ENCODE results near the gene SH3BGR. TPM values are rescaled to one million over a fixed set of nuclear protein-coding genes. Genes with fewer than 3 reads are reported as not detected.

The SH3BGR gene
- polyA plus RNA-seq, 1 donor (not counting 4 experiments of a cell fraction or from before 2014, with no cell fraction given): 1.4 TPM

GRCh38 chr21:39466584-39466983 is 14.8 kb downstream of the SH3BGR start:
- no peak overlapping the region for H3K4me3 ChIP-seq (ENCODE audit: control insufficient read depth in 2 of 3, extremely low read depth in 1 of 3, insufficient read depth in 2 of 3, low read depth in 1 of 3, low read length in 3 of 3)
- H3K9ac ChIP-seq (ENCODE audit: control insufficient read depth, extremely low read depth, insufficient read depth, low read length): no peak overlapping the region
- no peak overlapping the region for H3K4me2 ChIP-seq (ENCODE audit: control insufficient read depth, extremely low read depth, insufficient read depth, low read depth, low read length)
- H3K79me2 ChIP-seq (ENCODE audit: control insufficient read depth, insufficient read depth, low read length): no peaks in the 10 kb centered on the region
- dilution Hi-C loops (cut with MboI; ENCODE audit: extremely low pct_ligation_motif_present, low sequenced_read_pairs): no loop called here
- H3K4me1 ChIP-seq (ENCODE audit: control insufficient read depth, extremely low read depth, insufficient read depth, low read length): no peaks in the 10 kb centered on the region
- no peak for TF ChIP-seq EZH2 (IDR thresholded peaks at IDR 0.05; ENCODE audit: low read length)
- TF ChIP-seq CTCF (optimal IDR thresholded peaks at IDR 0.05 in 1 of 3, IDR thresholded peaks at IDR 0.05 in 1 of 3, conservative IDR thresholded peaks at IDR 0.05 in 1 of 3; ENCODE audit: extremely low read depth in 1 of 3, insufficient read depth in 2 of 3, low read length in 3 of 3): no peak
- no peaks in the 10 kb centered on the region for H3K9me3 ChIP-seq (ENCODE audit: control insufficient read depth, low read depth, low read length)
- H3K27me3 ChIP-seq (ENCODE audit: control insufficient read depth, extremely low read depth, insufficient read depth, low read length): no peaks in the 10 kb centered on the region
- no peaks in the 10 kb centered on the region for H3K36me3 ChIP-seq (ENCODE audit: control insufficient read depth in 2 of 2, extremely low read depth in 1 of 2, insufficient read depth in 2 of 2, low read length in 2 of 2)
- no peak for DNase-seq (ENCODE audit: low read depth, low spot score)
- no peaks in the 10 kb centered on the region for H3K9me1 ChIP-seq (ENCODE audit: control insufficient read depth, extremely low read depth, insufficient read depth, low read length)
- H4K20me1 ChIP-seq (ENCODE audit: control insufficient read depth, extremely low read depth, insufficient read depth, low read length): no peaks in the 10 kb centered on the region
- H2AFZ ChIP-seq (ENCODE audit: control insufficient read depth, low read length): no peak overlapping the region
- FAIRE-seq: no peak
- H3K27ac ChIP-seq (ENCODE audit: control insufficient read depth, insufficient read depth, low read length): no peak overlapping the region

GRCh38 chr21:39467746-39468145 is 16.0 kb downstream of the SH3BGR start:
- H3K27me3 ChIP-seq (ENCODE audit: control insufficient read depth, extremely low read depth, insufficient read depth, low read length): no peaks in the 10 kb centered on the region
- TF ChIP-seq CTCF (optimal IDR thresholded peaks at IDR 0.05 in 1 of 3, IDR thresholded peaks at IDR 0.05 in 1 of 3, conservative IDR thresholded peaks at IDR 0.05 in 1 of 3; ENCODE audit: extremely low read depth in 1 of 3, insufficient read depth in 2 of 3, low read length in 3 of 3) (no peak), EZH2 (IDR thresholded peaks at IDR 0.05; ENCODE audit: low read length) (no peak)
- H3K27ac ChIP-seq (ENCODE audit: control insufficient read depth, insufficient read depth, low read length): no peak overlapping the region
- no peaks in the 10 kb centered on the region for H3K4me1 ChIP-seq (ENCODE audit: control insufficient read depth, extremely low read depth, insufficient read depth, low read length)
- DNase-seq (ENCODE audit: low read depth, low spot score) (no peak), FAIRE-seq (no peak)
- H3K4me3 ChIP-seq (ENCODE audit: control insufficient read depth in 2 of 3, extremely low read depth in 1 of 3, insufficient read depth in 2 of 3, low read depth in 1 of 3, low read length in 3 of 3): no peak overlapping the region
- no peaks in the 10 kb centered on the region for H4K20me1 ChIP-seq (ENCODE audit: control insufficient read depth, extremely low read depth, insufficient read depth, low read length)
- no peak overlapping the region for H3K9ac ChIP-seq (ENCODE audit: control insufficient read depth, extremely low read depth, insufficient read depth, low read length)
- dilution Hi-C loops (cut with MboI; ENCODE audit: extremely low pct_ligation_motif_present, low sequenced_read_pairs): no loop called here
- no peak overlapping the region for H2AFZ ChIP-seq (ENCODE audit: control insufficient read depth, low read length)
- no peaks in the 10 kb centered on the region for H3K36me3 ChIP-seq (ENCODE audit: control insufficient read depth in 2 of 2, extremely low read depth in 1 of 2, insufficient read depth in 2 of 2, low read length in 2 of 2)
- no peak overlapping the region for H3K4me2 ChIP-seq (ENCODE audit: control insufficient read depth, extremely low read depth, insufficient read depth, low read depth, low read length)
- H3K9me1 ChIP-seq (ENCODE audit: control insufficient read depth, extremely low read depth, insufficient read depth, low read length): no peaks in the 10 kb centered on the region
- no peaks in the 10 kb centered on the region for H3K79me2 ChIP-seq (ENCODE audit: control insufficient read depth, insufficient read depth, low read length)
- H3K9me3 ChIP-seq (ENCODE audit: control insufficient read depth, low read depth, low read length): no peaks in the 10 kb centered on the region
